Esophagus muscularis mucosa (tissue), 4 donors: ENCODE data around the gene CILP2. TPM values are rescaled to one million over a fixed set of nuclear protein-coding genes. Genes with fewer than 3 reads are reported as not detected.
A peak's percentile ranks its signal among the peaks of the same experiment; 100 is the strongest.

ENCODE experiments used
- DNase-seq: peaks from one replicate; pipeline ENCODE4 v3.0.0-alpha.2; 2017; ENCODE audit errors: extremely low spot score
- H3K27ac ChIP-seq, 4 donors: fragments of 200-600 bp; sonication (generic); replicated peaks in 1 of 4; 1 replicate in 3 of 4; 2 replicates in 1 of 4; pipeline ENCODE4 v1.5.1; 2016 to 2019; ENCODE audit warnings: mild to moderate bottlenecking in 1 of 4
- H3K27me3 ChIP-seq, 4 donors: fragments of 200-600 bp; sonication (generic); one replicate each; pipeline versions ENCODE4 v1.5.1 to v1.6.0; 2016 to 2019
- H3K36me3 ChIP-seq, 4 donors: fragments of 200-600 bp; sonication (generic); one replicate each; pipeline ENCODE4 v1.5.1; 2016 to 2019
- H3K4me1 ChIP-seq, 4 donors: fragments of 200-600 bp; sonication (generic); one replicate each; pipeline ENCODE4 v1.5.1; 2016 to 2019
- H3K4me3 ChIP-seq, 4 donors: fragments of 200-600 bp; sonication (generic); 1 replicate in 2 of 4; 2 replicates in 2 of 4; pipeline ENCODE4 v1.5.1; 2016 to 2019; ENCODE audit warnings: mild to moderate bottlenecking in 4 of 4, moderate library complexity in 1 of 4
- H3K9me3 ChIP-seq, 4 donors: fragments of 200-600 bp; sonication (generic); 1 replicate in 3 of 4; 2 replicates in 1 of 4; pipeline ENCODE4 v1.5.1; 2016 to 2019
- CTCF ChIP-seq, 3 experiments: fragments of 200-600 bp in 2 of 3; fragments of 450-650 bp in 1 of 3; sonication (generic) in 2 of 3; IDR thresholded peaks; one replicate each; pipeline ENCODE4 v1.5.1; 2017 to 2019; ENCODE audit warnings: antibody characterized with exemption in 3 of 3, mild to moderate bottlenecking in 2 of 3, moderate library complexity in 1 of 3
- EP300 ChIP-seq: sonication (generic); formaldehyde crosslinking; IDR thresholded peaks from one replicate; pipeline ENCODE4 v1.6.1; 2017; ENCODE audit warnings: antibody characterized with exemption
- POLR2A ChIP-seq: fragments of 450-650 bp; IDR thresholded peaks from one replicate; pipeline ENCODE4 v1.6.1; 2017; ENCODE audit warnings: antibody characterized with exemption, moderate library complexity, mild to moderate bottlenecking, low read depth
- POLR2AphosphoS5 ChIP-seq, 2 donors: sonication (generic); formaldehyde crosslinking; IDR thresholded peaks; one replicate each; pipeline ENCODE4 v1.6.1; 2017; ENCODE audit warnings: antibody characterized with exemption in 2 of 2
- WGBS: methylation state at CpG from one replicate; pipeline ENCODE4 v1.1.5; 2018; 5-methylcytosine and 5-hydroxymethylcytosine counted together
- intact Hi-C: fragments of 100-400 bp; cut with DNase I; formaldehyde crosslinking; loops from one replicate; pipeline ENCODE4 v1.15.1; 2023
- total RNA-seq, 4 donors: library from RNA; depleted of rRNA; stranded (reverse); fragments of >200 nt; gene quantifications; one replicate each; pipeline versions ENCODE4 v1.1.0 to v1.2.1, GENCODE V29; 2016

The CILP2 gene
- total RNA-seq = under 1 TPM; 0.13 to 0.52 (median 0.29) TPM

GRCh38 chr19:19538061-19538784, at the start of gene CILP2:
Gene CILP2, plus strand, starts transcription at chr19:19538265. Its CDS starts 85 bp downstream, at chr19:19538350.
- Histone ChIP-seq H3K4me1 (peaks cover 26 to 47% (median 41%) of the 10 kb centered on the region in 4 donors), H3K36me3 (peaks cover 0 to 9% (median 6%) of the 10 kb centered on the region in 4 donors), H3K27ac (no peak within 1 kb of the TSS), H3K27me3 (peaks cover 13 to 64% (median 47%) of the 10 kb centered on the region in 4 donors), H3K9me3 (peaks cover 0 to 4% (median 0%) of the 10 kb centered on the region in 4 donors), H3K4me3 (peak within 1 kb of the TSS; percentile 40 to 51 (median 42))
- intact Hi-C loops = no loop called here
- TF ChIP-seq POLR2A (no peak), CTCF (IDR thresholded peaks at IDR 0.05) (no peak)
- DNase-seq = no peak
- WGBS = 3% methylated on average over 23 of the region's 56 CpGs

GRCh38 chr19:19488875-19489690, 49.0 kb upstream of the CILP2 start:
- peaks cover 7 to 26% (median 21%) of the 10 kb centered on the region in 4 donors for H3K36me3 ChIP-seq
- intact Hi-C loops = loop anchor here (1.0 to 10.0 kb wide), 2 partner anchors 74 to 122 kb away; no protein-coding TSS in a partner anchor
- peak; percentile 94 for DNase-seq
- H3K27ac ChIP-seq = peak overlapping the region; percentile 56 to 71 (median 62)
- H3K4me3 ChIP-seq = peak overlapping the region; percentile 11 to 23 (median 16)
- WGBS = 49% methylated on average over 14 of the region's 14 CpGs
- H3K27me3 ChIP-seq = no peaks in the 10 kb centered on the region
- peak; percentile 13 to 58 for TF ChIP-seq POLR2AphosphoS5 (IDR thresholded peaks at IDR 0.05)
- TF ChIP-seq CTCF (IDR thresholded peaks at IDR 0.05) = no peak
- peaks cover 40 to 63% (median 52%) of the 10 kb centered on the region in 4 donors for H3K4me1 ChIP-seq
- no peaks in the 10 kb centered on the region for H3K9me3 ChIP-seq

GRCh38 chr19:19489804-19490204, 48.3 kb upstream of the CILP2 start:
- H3K4me1 ChIP-seq = peaks cover 38 to 61% (median 49%) of the 10 kb centered on the region in 4 donors
- no peaks in the 10 kb centered on the region for H3K27me3 ChIP-seq
- intact Hi-C loops = loop anchor here (1.0 to 10.0 kb wide), 2 partner anchors 75 to 123 kb away; no protein-coding TSS in a partner anchor
- no peak for DNase-seq
- 69% methylated on average over 9 of the region's 9 CpGs for WGBS
- H3K9me3 ChIP-seq = no peaks in the 10 kb centered on the region
- peaks cover 14 to 31% (median 28%) of the 10 kb centered on the region in 4 donors for H3K36me3 ChIP-seq
- H3K27ac ChIP-seq = peak overlapping the region; percentile 56 to 71 (median 62)
- no peak overlapping the region for H3K4me3 ChIP-seq
- TF ChIP-seq EP300 (no peak), CTCF (IDR thresholded peaks at IDR 0.05) (no peak), POLR2AphosphoS5 (IDR thresholded peaks at IDR 0.05) (no peak), POLR2A (no peak)

GRCh38 chr19:19490214-19490968, 47.7 kb upstream of the CILP2 start:
- TF ChIP-seq POLR2A (no peak), POLR2AphosphoS5 (IDR thresholded peaks at IDR 0.05) (peak in 1 of 2 donors; percentile 57), EP300 (no peak), CTCF (IDR thresholded peaks at IDR 0.05) (peak; percentile 79 to 85 (median 80))
- no peaks in the 10 kb centered on the region for H3K9me3 ChIP-seq
- WGBS = 26% methylated on average over 12 of the region's 20 CpGs
- intact Hi-C loops = no loop called here
- H3K4me3 ChIP-seq = peak overlapping the region in 1 of 4 donors; percentile 11
- no peaks in the 10 kb centered on the region for H3K27me3 ChIP-seq
- peak; percentile 94 for DNase-seq
- peaks cover 32 to 55% (median 43%) of the 10 kb centered on the region in 4 donors for H3K4me1 ChIP-seq
- peak overlapping the region; percentile 56 to 71 (median 62) for H3K27ac ChIP-seq
- H3K36me3 ChIP-seq = peaks cover 16 to 36% (median 32%) of the 10 kb centered on the region in 4 donors
